Naive thymus-derived CD4-positive, alpha-beta T cell (primary cell): ENCODE results near the gene FOSL2. TPM values are rescaled to one million over a fixed set of nuclear protein-coding genes. Genes with fewer than 3 reads are reported as not detected.

Source experiments
- ATAC-seq: fragments of 150-1000 bp; cut with Tn5 transposase; 2 replicates; pipeline ENCODE4 v1.10.0; 2021; ENCODE audit warnings: mild to moderate bottlenecking, moderate library complexity
- CTCF ChIA-PET: fragments of 350-600 bp; sonication (Branson Sonifier 250); formaldehyde crosslinking; loops from one replicate; lab custom pipeline; 2021; ENCODE audit warnings: antibody characterized with exemption; lab: Charles Lee
- POLR2A ChIA-PET: fragments of 350-600 bp; sonication (Branson Sonifier 250); formaldehyde crosslinking; loops from one replicate; lab custom pipeline; 2021; ENCODE audit warnings: antibody characterized with exemption, inconsistent platforms; lab: Charles Lee
- DNase-seq, 9 donors: peaks; one replicate each; pipeline versions ENCODE4 v3.0.0 to v3.0.0-alpha.2; 2020 to 2022; ENCODE audit warnings: mixed read lengths in 1 of 9
- H3K27ac ChIP-seq: one replicate; pipeline ENCODE4 v1.7.0; 2013; ENCODE audit warnings: mild to moderate bottlenecking, low read depth, low read length, moderate library complexity
- H3K27me3 ChIP-seq, 2 donors: one replicate each; pipeline ENCODE4 v1.7.0; 2013; ENCODE audit warnings: low read length in 2 of 2, mild to moderate bottlenecking in 2 of 2, moderate library complexity in 2 of 2; ENCODE audit not compliant: control insufficient read depth in 2 of 2, insufficient read depth in 2 of 2
- H3K36me3 ChIP-seq, 3 experiments: 1 replicate in 2 of 3; 2 replicates in 1 of 3; pipeline ENCODE4 v1.7.0; 2013; ENCODE audit warnings: low read length in 3 of 3, mild to moderate bottlenecking in 3 of 3, moderate library complexity in 1 of 3; ENCODE audit not compliant: insufficient read depth in 3 of 3, control insufficient read depth in 2 of 3
- H3K4me1 ChIP-seq, 2 donors: one replicate each; pipeline ENCODE4 v1.7.0; 2013; ENCODE audit warnings: low read length in 2 of 2, mild to moderate bottlenecking in 2 of 2, moderate library complexity in 1 of 2; ENCODE audit not compliant: control insufficient read depth in 2 of 2, insufficient read depth in 2 of 2
- H3K4me3 ChIP-seq: 2 replicates; pipeline ENCODE4 v1.7.0; 2013; ENCODE audit warnings: mild to moderate bottlenecking, low read length
- H3K9me3 ChIP-seq, 3 experiments: 1 replicate in 2 of 3; 2 replicates in 1 of 3; pipeline ENCODE4 v1.7.0; 2013; ENCODE audit warnings: low read length in 3 of 3; ENCODE audit not compliant: control insufficient read depth in 2 of 3
- H3K27ac Mint-ChIP-seq, 9 donors: one replicate each; pipeline ENCODE4 v1.8.0; 2020 to 2022; ENCODE audit warnings: mixed read lengths in 9 of 9, mild to moderate bottlenecking in 8 of 9, moderate library complexity in 5 of 9, inconsistent platforms in 2 of 9
- H3K27me3 Mint-ChIP-seq, 5 donors: one replicate each; pipeline ENCODE4 v1.8.0; 2021 to 2022; ENCODE audit warnings: mixed read lengths in 5 of 5, mild to moderate bottlenecking in 1 of 5
- H3K36me3 Mint-ChIP-seq, 5 donors: one replicate each; pipeline ENCODE4 v1.8.0; 2020 to 2022; ENCODE audit warnings: mixed read lengths in 5 of 5, mild to moderate bottlenecking in 3 of 5, inconsistent platforms in 1 of 5
- H3K4me1 Mint-ChIP-seq, 7 donors: one replicate each; pipeline ENCODE4 v1.8.0; 2020 to 2022; ENCODE audit warnings: mixed read lengths in 7 of 7, mild to moderate bottlenecking in 3 of 7, inconsistent platforms in 1 of 7
- H3K4me3 Mint-ChIP-seq, 10 donors: one replicate each; pipeline ENCODE4 v1.8.0; 2020 to 2022; ENCODE audit warnings: mild to moderate bottlenecking in 10 of 10, mixed read lengths in 10 of 10, moderate library complexity in 6 of 10, inconsistent platforms in 2 of 10
- H3K9me3 Mint-ChIP-seq, 11 donors: one replicate each; pipeline ENCODE4 v1.8.0; 2020 to 2022; ENCODE audit warnings: mixed read lengths in 11 of 11, mild to moderate bottlenecking in 4 of 11, inconsistent platforms in 1 of 11, moderate library complexity in 1 of 11
- intact Hi-C, 2 donors: fragments of 100-400 bp; cut with micrococcal nuclease; formaldehyde crosslinking; loops; one replicate each; pipeline ENCODE4 v1.15.1; 2023
- polyA plus RNA-seq, 2 donors: library from polyadenylated mRNA; unstranded; fragments of 300-500 nt; fragmentation: Illumina TruSeq; gene quantifications; one replicate each; pipeline ENCODE4 v1.2.3, GENCODE V29; 2021
- total RNA-seq, 6 experiments: library from RNA in 5 of 6; stranded (reverse) in 5 of 6; gene quantifications; 1 replicate in 5 of 6; 2 replicates in 1 of 6; pipeline ENCODE4 v1.2.3 and lab custom pipeline; 2021 to 2026

The FOSL2 gene
- total and polyA plus RNA-seq, 7 experiments from 2014 or later: 0.25 to 251 (median 1.3) TPM

- Histone ChIP-seq H3K4me3 (peak overlapping the region; percentile 78), H3K27ac (peak overlapping the region; percentile 88), H3K9me3 (no peaks in the 10 kb centered on the region), H3K4me1 (peaks cover 16 to 18% of the 10 kb centered on the region in 2 donors), H3K36me3 (peaks cover 0 to 4% (median 0%) of the 10 kb centered on the region in 3 experiments), H3K27me3 (no peaks in the 10 kb centered on the region)
- Mint-ChIP-seq H3K9me3 (peaks cover 0 to 5% (median 0%) of the 10 kb centered on the region in 11 donors), H3K4me3 (peak overlapping the region in 4 of 10 donors; percentile 73 to 99 (median 94)), H3K27ac (peak overlapping the region in 7 of 9 donors; percentile 50 to 98 (median 83)), H3K36me3 (peaks cover 0 to 4% (median 0%) of the 10 kb centered on the region in 5 donors), H3K27me3 (no peaks in the 10 kb centered on the region), H3K4me1 (peaks cover 6 to 45% (median 21%) of the 10 kb centered on the region in 7 donors)
- DNase-seq: peak in 6 of 9 donors; percentile 33 to 70 (median 42)
- ChIA-PET POLR2A (interaction anchor here (1.0 to 1.7 kb wide), 4 partner anchors 9 to 30 kb away, joined by 3 to 9 read pairs (median 4); no protein-coding TSS in a partner anchor), CTCF (no interaction called here)
- ATAC-seq: no peak
- intact Hi-C loops: loop anchor here (2.0 to 10.0 kb wide), 7 partner anchors 232 to 1754 kb away; partner anchors contain the start of genes AGBL5 (in 1 of the 2), MRPL33 (in 1 of the 2), PPP1CB (in 1 of the 2) and SPDYA (in 1 of the 2)
These were observed 617 bp downstream of the FOSL2 start for GRCh38 chr2:28393114-28393836.

- Mint-ChIP-seq H3K9me3 (peaks cover 0 to 5% (median 0%) of the 10 kb centered on the region in 11 donors), H3K4me3 (peak overlapping the region in 3 of 10 donors; percentile 63 to 88 (median 87)), H3K4me1 (peaks cover 6 to 42% (median 19%) of the 10 kb centered on the region in 7 donors), H3K27me3 (no peaks in the 10 kb centered on the region), H3K27ac (peak overlapping the region in 5 of 9 donors; percentile 38 to 93 (median 59)), H3K36me3 (peaks cover 0 to 4% (median 0%) of the 10 kb centered on the region in 5 donors)
- no peak for ATAC-seq
- H3K4me1 ChIP-seq: peaks cover 16 to 18% of the 10 kb centered on the region in 2 donors
- peak overlapping the region; percentile 78 for H3K4me3 ChIP-seq
- H3K27me3 ChIP-seq: no peaks in the 10 kb centered on the region
- peak in 1 of 9 donors; percentile 27 for DNase-seq
- H3K9me3 ChIP-seq: no peaks in the 10 kb centered on the region
- POLR2A ChIA-PET: interaction anchor here (0.8 kb wide), 1 partner anchor 29 kb away, joined by 3 read pairs; no protein-coding TSS in a partner anchor
- H3K36me3 ChIP-seq: peaks cover 0 to 4% (median 0%) of the 10 kb centered on the region in 3 experiments
- intact Hi-C loops: loop anchor here (5.0 to 10.0 kb wide), 4 partner anchors 230 to 622 kb away; partner anchors contain the start of genes MRPL33 (in 1 of the 2), PPP1CB (in 1 of the 2) and TRMT61B (in 1 of the 2)
- CTCF ChIA-PET: no interaction called here
- no peak overlapping the region for H3K27ac ChIP-seq
These were observed 1.7 kb downstream of the FOSL2 start for GRCh38 chr2:28394331-28394877.

- peaks cover 13 to 16% of the 10 kb centered on the region in 2 donors for H3K4me1 ChIP-seq
- no peak overlapping the region for H3K27ac ChIP-seq
- POLR2A ChIA-PET: interaction anchor here (0.8 kb wide), 1 partner anchor 28 kb away, joined by 3 read pairs; no protein-coding TSS in a partner anchor
These were observed 2.3 kb downstream of the FOSL2 start for GRCh38 chr2:28394997-28395333.

GRCh38 chr2:28395334-28396061 is 2.8 kb downstream of the FOSL2 start:
- ATAC-seq: no peak
- Mint-ChIP-seq H3K36me3 (peaks cover 0 to 4% (median 0%) of the 10 kb centered on the region in 5 donors), H3K27ac (no peak overlapping the region), H3K4me1 (peaks cover 6 to 41% (median 11%) of the 10 kb centered on the region in 7 donors), H3K27me3 (no peaks in the 10 kb centered on the region), H3K4me3 (no peak overlapping the region), H3K9me3 (peaks cover 0 to 5% (median 0%) of the 10 kb centered on the region in 11 donors)
- peaks cover 0 to 4% (median 0%) of the 10 kb centered on the region in 3 experiments for H3K36me3 ChIP-seq
- ChIA-PET POLR2A (interaction anchor here (1.7 kb wide), 1 partner anchor 9 kb away, joined by 3 read pairs; no protein-coding TSS in a partner anchor), CTCF (no interaction called here)
- no peaks in the 10 kb centered on the region for H3K9me3 ChIP-seq
- intact Hi-C loops: loop anchor here (1.0 to 10.0 kb wide), 4 partner anchors 229 to 692 kb away; partner anchors contain the start of gene TRMT61B (in 1 of the 2)
- DNase-seq: no peak
- H3K4me3 ChIP-seq: peak overlapping the region; percentile 78
- H3K27me3 ChIP-seq: no peaks in the 10 kb centered on the region
- H3K27ac ChIP-seq: no peak overlapping the region
- peaks cover 12 to 18% of the 10 kb centered on the region in 2 donors for H3K4me1 ChIP-seq

More at GRCh38 chr2:28394997-28395333, 2.3 kb downstream of the FOSL2 start:
- H3K27me3 ChIP-seq: no peaks in the 10 kb centered on the region
- CTCF ChIA-PET: no interaction called here
- Mint-ChIP-seq H3K27ac (peak overlapping the region in 1 of 9 donors; percentile 59), H3K9me3 (peaks cover 0 to 5% (median 0%) of the 10 kb centered on the region in 11 donors), H3K36me3 (peaks cover 0 to 4% (median 0%) of the 10 kb centered on the region in 5 donors), H3K4me3 (no peak overlapping the region), H3K27me3 (no peaks in the 10 kb centered on the region), H3K4me1 (peaks cover 6 to 40% (median 13%) of the 10 kb centered on the region in 7 donors)
- intact Hi-C loops: loop anchor here (5.0 to 10.0 kb wide), 4 partner anchors 230 to 623 kb away; partner anchors contain the start of genes MRPL33 (in 1 of the 2), PPP1CB (in 1 of the 2) and TRMT61B (in 1 of the 2)
- H3K9me3 ChIP-seq: no peaks in the 10 kb centered on the region
- DNase-seq (no peak), ATAC-seq (no peak)
- peaks cover 0 to 4% (median 0%) of the 10 kb centered on the region in 3 experiments for H3K36me3 ChIP-seq
- peak overlapping the region; percentile 78 for H3K4me3 ChIP-seq

- H3K4me3 Mint-ChIP-seq: no peak overlapping the region
- peaks cover 0 to 5% (median 0%) of the 10 kb centered on the region in 11 donors for H3K9me3 Mint-ChIP-seq
- H3K27me3 Mint-ChIP-seq: no peaks in the 10 kb centered on the region
- intact Hi-C loops: loop anchor here (2.0 to 10.0 kb wide), 3 partner anchors 228 to 642 kb away; partner anchors contain the start of gene TRMT61B (in 1 of the 2)
- H3K27ac Mint-ChIP-seq: no peak overlapping the region
- H3K36me3 Mint-ChIP-seq: peaks cover 0 to 10% (median 0%) of the 10 kb centered on the region in 5 donors
- DNase-seq (no peak), ATAC-seq (no peak)
- ChIA-PET POLR2A (interaction anchor here (0.5 to 1.7 kb wide), 3 partner anchors 11 to 422 kb away, joined by 3 read pairs; no protein-coding TSS in a partner anchor), CTCF (interaction anchor here (0.6 to 0.7 kb wide), 2 partner anchors 590 to 600 kb away, joined by 3 to 4 read pairs; no protein-coding TSS in a partner anchor)
- peaks cover 4 to 38% (median 10%) of the 10 kb centered on the region in 7 donors for H3K4me1 Mint-ChIP-seq
- H3K4me1 ChIP-seq: peaks cover 0 to 9% of the 10 kb centered on the region in 2 donors
- peaks cover 0 to 4% (median 0%) of the 10 kb centered on the region in 3 experiments for H3K36me3 ChIP-seq
- no peak overlapping the region for H3K27ac ChIP-seq
- no peaks in the 10 kb centered on the region for H3K27me3 ChIP-seq
- H3K9me3 ChIP-seq: no peaks in the 10 kb centered on the region
- H3K4me3 ChIP-seq: no peak overlapping the region
These were observed 4.4 kb downstream of the FOSL2 start for GRCh38 chr2:28397043-28397381.
